Measurements from ENCODE around the gene KRTAP1-1. TPM values are rescaled to one million over a fixed set of nuclear protein-coding genes. Genes with fewer than 3 reads are reported as not detected.
"Not testable (repeated sequence)": the region's sequence is repeated elsewhere in the genome, so short reads cannot be mapped to it uniquely, and the experiment has no call there.

Gene KRTAP1-1
- total RNA-seq, 3 donors from 2014 or later (not counting 1 experiment from before 2014, with no cell fraction given) = not detected

GRCh38 chr17:41054025-41054424, 12.8 kb upstream of the KRTAP1-1 start:
- H3K27me3 Mint-ChIP-seq (ENCODE audit: low read depth in 2 of 2) = peaks cover 13 to 49% of the 10 kb centered on the region in 2 donors
- Histone ChIP-seq H3K4me3 (ENCODE audit: low read length) (no peak overlapping the region), H3K4me1 (ENCODE audit: control insufficient read depth, insufficient read depth, low read length) (no peaks in the 10 kb centered on the region), H3K36me3 (ENCODE audit: control insufficient read depth, insufficient read depth, low read length) (no peaks in the 10 kb centered on the region), H3K27ac (ENCODE audit: low read length) (no peak overlapping the region), H3K27me3 (ENCODE audit: control insufficient read depth, insufficient read depth, low read length) (no peaks in the 10 kb centered on the region), H3K9me3 (ENCODE audit: control insufficient read depth, insufficient read depth, low read length) (no peaks in the 10 kb centered on the region)
- peaks cover 2 to 3% of the 10 kb centered on the region in 2 donors for H3K9me3 Mint-ChIP-seq
- H3K4me1 Mint-ChIP-seq = no peaks in the 10 kb centered on the region
- no peak for DNase-seq
- 89% methylated on average over 4 of the region's 4 CpGs for WGBS (ENCODE audit: insufficient coverage)
- intact Hi-C loops (cut with micrococcal nuclease) = no loop called here
- no peak overlapping the region for H3K4me3 Mint-ChIP-seq
- no peaks in the 10 kb centered on the region for H3K36me3 Mint-ChIP-seq
- H3K27ac Mint-ChIP-seq = no peak overlapping the region
- no peak for ATAC-seq
- no peak for TF ChIP-seq CTCF (IDR thresholded peaks at IDR 0.05)

- Histone ChIP-seq H3K4me3 (ENCODE audit: low read length) (no peak overlapping the region), H3K36me3 (ENCODE audit: control insufficient read depth, insufficient read depth, low read length) (no peaks in the 10 kb centered on the region), H3K27ac (ENCODE audit: low read length) (no peak overlapping the region), H3K4me1 (ENCODE audit: control insufficient read depth, insufficient read depth, low read length) (no peaks in the 10 kb centered on the region), H3K9me3 (ENCODE audit: control insufficient read depth, insufficient read depth, low read length) (no peaks in the 10 kb centered on the region), H3K27me3 (ENCODE audit: control insufficient read depth, insufficient read depth, low read length) (no peaks in the 10 kb centered on the region)
- ATAC-seq (no peak), DNase-seq (no peak)
- H3K9me3 Mint-ChIP-seq = peaks cover 0 to 1% of the 10 kb centered on the region in 2 donors
- H3K36me3 Mint-ChIP-seq = no peaks in the 10 kb centered on the region
- H3K4me1 Mint-ChIP-seq = no peaks in the 10 kb centered on the region
- no peak overlapping the region for H3K27ac Mint-ChIP-seq
- intact Hi-C loops (cut with micrococcal nuclease) = no loop called here
- H3K4me3 Mint-ChIP-seq = no peak overlapping the region
- TF ChIP-seq CTCF (IDR thresholded peaks at IDR 0.05) = no peak
- H3K27me3 Mint-ChIP-seq (ENCODE audit: low read depth in 2 of 2) = peaks cover 17 to 45% of the 10 kb centered on the region in 2 donors
Measured at GRCh38 chr17:41052566-41052965, 11.3 kb upstream of the KRTAP1-1 start.

GRCh38 chr17:41049110-41049509, 7.9 kb upstream of the KRTAP1-1 start:
- Mint-ChIP-seq H3K9me3 (no peaks in the 10 kb centered on the region), H3K27me3 (ENCODE audit: low read depth in 2 of 2) (peaks cover 26 to 44% of the 10 kb centered on the region in 2 donors), H3K27ac (no peak overlapping the region), H3K4me3 (no peak overlapping the region), H3K36me3 (no peaks in the 10 kb centered on the region), H3K4me1 (no peaks in the 10 kb centered on the region)
- WGBS (ENCODE audit: insufficient coverage) = 31% methylated on average over 2 of the region's 2 CpGs
- no peaks in the 10 kb centered on the region for H3K9me3 ChIP-seq (ENCODE audit: control insufficient read depth, insufficient read depth, low read length)
- ATAC-seq = no peak
- no peaks in the 10 kb centered on the region for H3K4me1 ChIP-seq (ENCODE audit: control insufficient read depth, insufficient read depth, low read length)
- no peak for TF ChIP-seq CTCF (IDR thresholded peaks at IDR 0.05)
- no peak overlapping the region for H3K4me3 ChIP-seq (ENCODE audit: low read length)
- intact Hi-C loops (cut with micrococcal nuclease) = no loop called here
- no peaks in the 10 kb centered on the region for H3K27me3 ChIP-seq (ENCODE audit: control insufficient read depth, insufficient read depth, low read length)
- no peak overlapping the region for H3K27ac ChIP-seq (ENCODE audit: low read length)
- DNase-seq = no peak
- no peaks in the 10 kb centered on the region for H3K36me3 ChIP-seq (ENCODE audit: control insufficient read depth, insufficient read depth, low read length)

GRCh38 chr17:41048441-41048840, 7.2 kb upstream of the KRTAP1-1 start:
- no peaks in the 10 kb centered on the region for H3K27me3 ChIP-seq (ENCODE audit: control insufficient read depth, insufficient read depth, low read length)
- intact Hi-C loops (cut with micrococcal nuclease) = no loop called here
- Mint-ChIP-seq H3K4me3 (no peak overlapping the region), H3K27ac (no peak overlapping the region), H3K9me3 (no peaks in the 10 kb centered on the region), H3K36me3 (no peaks in the 10 kb centered on the region), H3K4me1 (no peaks in the 10 kb centered on the region), H3K27me3 (ENCODE audit: low read depth in 2 of 2) (peaks cover 22 to 38% of the 10 kb centered on the region in 2 donors)
- no peak overlapping the region for H3K27ac ChIP-seq (ENCODE audit: low read length)
- no peak overlapping the region for H3K4me3 ChIP-seq (ENCODE audit: low read length)
- TF ChIP-seq CTCF (IDR thresholded peaks at IDR 0.05) = no peak
- 90% methylated on average over 7 of the region's 7 CpGs for WGBS (ENCODE audit: insufficient coverage)
- DNase-seq = no peak
- no peaks in the 10 kb centered on the region for H3K4me1 ChIP-seq (ENCODE audit: control insufficient read depth, insufficient read depth, low read length)
- no peaks in the 10 kb centered on the region for H3K36me3 ChIP-seq (ENCODE audit: control insufficient read depth, insufficient read depth, low read length)
- ATAC-seq = no peak
- no peaks in the 10 kb centered on the region for H3K9me3 ChIP-seq (ENCODE audit: control insufficient read depth, insufficient read depth, low read length)

GRCh38 chr17:41046735-41047465, 5.7 kb upstream of the KRTAP1-1 start, which contains the start of gene KRTAP2-1:
Gene KRTAP2-1 (minus strand): TSS chr17:41047316. CDS start chr17:41047267, 49 bp downstream.
- H3K27me3 Mint-ChIP-seq (ENCODE audit: low read depth in 2 of 2) = peaks cover 22 to 45% of the 10 kb centered on the region in 2 donors
- H3K9me3 Mint-ChIP-seq; H3K4me1 Mint-ChIP-seq; H3K27ac Mint-ChIP-seq; H3K36me3 Mint-ChIP-seq; intact Hi-C loops (cut with micrococcal nuclease); ATAC-seq; H3K27ac ChIP-seq (ENCODE audit: low read length); DNase-seq; H3K4me1 ChIP-seq (ENCODE audit: control insufficient read depth, insufficient read depth, low read length); H3K36me3 ChIP-seq (ENCODE audit: control insufficient read depth, insufficient read depth, low read length); H3K27me3 ChIP-seq (ENCODE audit: control insufficient read depth, insufficient read depth, low read length); H3K4me3 Mint-ChIP-seq; H3K9me3 ChIP-seq (ENCODE audit: control insufficient read depth, insufficient read depth, low read length); H3K4me3 ChIP-seq (ENCODE audit: low read length): not testable (repeated sequence)
- 82% methylated on average over 9 of the region's 33 CpGs for WGBS (ENCODE audit: insufficient coverage)
